Fibroblast of mammary gland (primary cell): ENCODE measurements around the gene NPHP1.

ENCODE experiments used
- DNase-seq: peaks from one replicate; pipeline ENCODE4 v3.0.0-alpha.2; 2010; ENCODE audit warnings: low read depth
- H3K4me3 ChIP-seq: 2 replicates; pipeline ENCODE4 v1.5.1; 2011; ENCODE audit warnings: low read depth, mild to moderate bottlenecking, low read length, moderate library complexity; ENCODE audit not compliant: control insufficient read depth
- CTCF ChIP-seq: conservative IDR thresholded peaks from 2 replicates; pipeline ENCODE4 v1.5.1; 2011; ENCODE audit warnings: low read depth, low read length, inconsistent platforms; ENCODE audit not compliant: control insufficient read depth, insufficient read depth

The NPHP1 gene

GRCh38 chr2:110140401-110140800, 64.4 kb downstream of the NPHP1 start:
- no peak for TF ChIP-seq CTCF

GRCh38 chr2:110134025-110134424, 70.8 kb downstream of the NPHP1 start:
- TF ChIP-seq CTCF = no peak
- no peak for DNase-seq
- H3K4me3 ChIP-seq = no peak overlapping the region

More at GRCh38 chr2:110140401-110140800, 64.4 kb downstream of the NPHP1 start:
- no peak overlapping the region for H3K4me3 ChIP-seq
- DNase-seq = no peak

GRCh38 chr2:110131166-110131565, 73.6 kb downstream of the NPHP1 start:
- TF ChIP-seq CTCF = no peak
- no peak for DNase-seq
- no peak overlapping the region for H3K4me3 ChIP-seq

- H3K4me3 ChIP-seq = no peak overlapping the region
- TF ChIP-seq CTCF = no peak
- DNase-seq = no peak
Observed at GRCh38 chr2:110130757-110131156, 74.1 kb downstream of the NPHP1 start.

- no peak for TF ChIP-seq CTCF
- peak; percentile 19 for DNase-seq
- no peak overlapping the region for H3K4me3 ChIP-seq
Observed at GRCh38 chr2:110126906-110127305, 77.9 kb downstream of the NPHP1 start.

GRCh38 chr2:110126086-110126773, 78.6 kb downstream of the NPHP1 start:
- peak; percentile 57 for DNase-seq
- no peak for TF ChIP-seq CTCF

More at GRCh38 chr2:110126086-110126773, 78.6 kb downstream of the NPHP1 start:
- H3K4me3 ChIP-seq = no peak overlapping the region
